Neural cell (in vitro differentiated cells): ENCODE results near the gene ADGRG1. TPM values are rescaled to one million over a fixed set of nuclear protein-coding genes. Genes with fewer than 3 reads are reported as not detected.

Experiments
- H2AFZ ChIP-seq: fragments of 200-600, 300-800 bp; sonication (generic), shearing (Covaris generic); 2 replicates; pipeline ENCODE4 v1.6.0; 2014; ENCODE audit warnings: low read depth, mild to moderate bottlenecking, antibody characterized with exemption, low read length, moderate library complexity
- H3F3A ChIP-seq: fragments of 200-600 bp; shearing (Covaris generic); 2 replicates; pipeline ENCODE4 v1.6.1; 2016; ENCODE audit warnings: mild to moderate bottlenecking, moderate library complexity, mixed read lengths, antibody characterized with exemption, low read length; ENCODE audit not compliant: insufficient read depth, poor library complexity, severe bottlenecking
- H3K27ac ChIP-seq: fragments of 200-600, 300-800 bp; sonication (generic), shearing (Covaris generic); 2 replicates; pipeline ENCODE4 v1.5.1; 2014; ENCODE audit warnings: mild to moderate bottlenecking, low read length, moderate library complexity
- H3K27me3 ChIP-seq: fragments of 300-800, 200-600 bp; sonication (generic), shearing (Covaris generic); 2 replicates; pipeline ENCODE4 v1.6.0; 2014; ENCODE audit warnings: mild to moderate bottlenecking, low read depth, low read length, moderate library complexity; ENCODE audit not compliant: insufficient read depth
- H3K36me3 ChIP-seq: fragments of 300-800, 200-600 bp; sonication (generic), shearing (Covaris generic); 2 replicates; pipeline ENCODE4 v1.5.1; 2014; ENCODE audit warnings: mild to moderate bottlenecking, antibody characterized with exemption, low read length, moderate library complexity; ENCODE audit not compliant: insufficient read depth
- H3K4me2 ChIP-seq: fragments of 300-800, 200-600 bp; sonication (generic), shearing (Covaris generic); 2 replicates; pipeline ENCODE4 v1.6.0; 2014; ENCODE audit warnings: mild to moderate bottlenecking, low read length
- H3K4me3 ChIP-seq: fragments of 300-800, 200-600 bp; sonication (generic), shearing (Covaris generic); 2 replicates; pipeline ENCODE4 v1.5.1; 2014; ENCODE audit warnings: mild to moderate bottlenecking, low read length, moderate library complexity
- H3K79me2 ChIP-seq: fragments of 200-600 bp; shearing (Covaris generic); replicated peaks from 2 replicates; pipeline ENCODE4 v1.6.0; 2014; ENCODE audit warnings: mild to moderate bottlenecking, low read length, moderate library complexity; ENCODE audit not compliant: insufficient read depth
- H3K9ac ChIP-seq: fragments of 300-800, 200-600 bp; sonication (generic), shearing (Covaris generic); 2 replicates; pipeline ENCODE4 v1.6.1; 2016; ENCODE audit warnings: mild to moderate bottlenecking, low read length, mixed read lengths
- H3K9me2 ChIP-seq: fragments of 200-600 bp; shearing (Covaris generic); 2 replicates; pipeline ENCODE4 v1.6.1; 2016; ENCODE audit warnings: mild to moderate bottlenecking, low read length, mixed read lengths; ENCODE audit not compliant: insufficient read depth
- H3K9me3 ChIP-seq: fragments of 200-600, 300-800 bp; sonication (generic), shearing (Covaris generic); 2 replicates; pipeline ENCODE4 v1.6.1; 2016; ENCODE audit warnings: mild to moderate bottlenecking, mixed run types, low read length, moderate library complexity, mixed read lengths
- H4K20me1 ChIP-seq: fragments of 200-600 bp; shearing (Covaris generic); 2 replicates; pipeline ENCODE4 v1.6.1; 2016; ENCODE audit warnings: mild to moderate bottlenecking, mixed run types; ENCODE audit not compliant: insufficient read depth
- EZH2 ChIP-seq: fragments of 200-600, 300-800 bp; shearing (Covaris generic), sonication (generic); IDR thresholded peaks from 2 replicates; pipeline ENCODE4 v1.6.1; 2014; ENCODE audit warnings: antibody characterized with exemption, low read length, borderline replicate concordance, mild to moderate bottlenecking; ENCODE audit not compliant: insufficient read depth, poor library complexity, severe bottlenecking
- MXI1 ChIP-seq: fragments of 450-650 bp; conservative IDR thresholded peaks from 2 replicates; pipeline ENCODE4 v1.6.1; 2014; ENCODE audit warnings: antibody characterized with exemption, mild to moderate bottlenecking; ENCODE audit not compliant: poor library complexity, severe bottlenecking
- POLR2AphosphoS5 ChIP-seq: IDR thresholded peaks from 2 replicates; pipeline ENCODE4 v1.6.1; 2012
- RAD21 ChIP-seq: fragments of 450-650 bp; conservative IDR thresholded peaks from 2 replicates; pipeline ENCODE4 v1.6.1; 2014; ENCODE audit warnings: antibody characterized with exemption, mild to moderate bottlenecking, moderate library complexity
- SMC3 ChIP-seq: fragments of 450-650 bp; conservative IDR thresholded peaks from 2 replicates; pipeline ENCODE4 v1.6.1; 2014; ENCODE audit warnings: antibody characterized with exemption, mild to moderate bottlenecking, moderate library complexity; ENCODE audit not compliant: poor library complexity
- TAF1 ChIP-seq: IDR thresholded peaks from 2 replicates; pipeline ENCODE4 v1.6.1; 2012; ENCODE audit warnings: low read depth
- polyA plus RNA-seq: library from polyadenylated mRNA; depleted of rRNA; stranded (reverse); fragments of >200 nt; gene quantifications from 2 replicates; pipeline ENCODE4 v1.2.3, GENCODE V29; 2014
- TF ChIP-seq, protein P1 (sequence below): fragments of 450-650 bp; IDR thresholded peaks from 2 replicates; pipeline ENCODE4 v1.5.1; 2014; ENCODE audit warnings: antibody characterized with exemption, mild to moderate bottlenecking, moderate library complexity; ENCODE audit not compliant: poor library complexity, severe bottlenecking
- TF ChIP-seq, protein P2 (sequence below): IDR thresholded peaks from 2 replicates; pipeline ENCODE4 v1.6.1; 2012; ENCODE audit warnings: borderline replicate concordance

Gene ADGRG1
- polyA plus RNA-seq, 1 donor from 2014 or later, result 86.8 TPM

DNA sequence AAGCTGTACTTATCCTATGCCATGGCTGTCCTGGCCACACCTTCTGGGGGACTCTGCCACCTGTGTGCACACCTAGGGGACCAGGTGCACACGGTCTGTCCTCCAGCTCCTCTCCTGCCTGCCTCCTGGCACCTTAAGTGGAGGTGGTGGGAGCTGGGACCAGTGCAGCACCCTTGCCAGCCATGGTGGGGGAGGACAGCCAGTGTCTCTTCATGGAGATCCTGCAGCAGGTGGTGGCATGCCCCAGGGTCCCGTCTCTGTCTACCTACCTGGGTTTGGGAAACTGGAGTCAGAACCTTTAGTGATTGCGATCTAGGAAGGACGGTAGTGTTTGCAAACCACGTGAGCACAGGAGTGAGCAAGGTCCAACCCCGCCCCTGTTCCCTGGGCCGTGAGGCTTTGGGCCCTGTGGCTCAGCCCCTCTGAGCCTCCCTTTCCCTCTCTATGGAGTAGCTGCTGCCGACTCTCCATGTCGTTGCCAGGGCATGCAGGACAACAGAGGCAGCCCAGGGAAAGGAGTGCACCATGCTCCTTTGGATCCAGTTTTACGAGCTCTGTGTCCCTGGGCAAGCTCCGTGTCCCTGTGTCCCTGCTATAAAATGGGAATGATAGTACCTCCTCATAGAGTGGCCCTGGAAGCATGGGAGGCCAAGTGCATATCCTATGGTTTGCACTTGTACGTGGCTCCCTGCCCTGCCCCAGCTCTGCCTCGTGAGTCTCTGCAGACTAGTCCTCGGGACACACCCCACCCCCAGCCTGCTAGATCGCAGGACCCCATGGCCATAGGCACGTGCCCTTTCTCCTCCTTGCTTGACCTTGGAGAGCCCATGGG lies 7.1 kb downstream of the ADGRG1 start:
- no peaks in the 10 kb centered on the region for H3K9me3 ChIP-seq
- H3K36me3 ChIP-seq, result no peaks in the 10 kb centered on the region
- peaks cover 22% of the 10 kb centered on the region for H3K79me2 ChIP-seq
- no peaks in the 10 kb centered on the region for H3F3A ChIP-seq
- TF ChIP-seq RAD21, result no peak
- TF ChIP-seq TAF1, result no peak
- TF ChIP-seq, protein P1, sequence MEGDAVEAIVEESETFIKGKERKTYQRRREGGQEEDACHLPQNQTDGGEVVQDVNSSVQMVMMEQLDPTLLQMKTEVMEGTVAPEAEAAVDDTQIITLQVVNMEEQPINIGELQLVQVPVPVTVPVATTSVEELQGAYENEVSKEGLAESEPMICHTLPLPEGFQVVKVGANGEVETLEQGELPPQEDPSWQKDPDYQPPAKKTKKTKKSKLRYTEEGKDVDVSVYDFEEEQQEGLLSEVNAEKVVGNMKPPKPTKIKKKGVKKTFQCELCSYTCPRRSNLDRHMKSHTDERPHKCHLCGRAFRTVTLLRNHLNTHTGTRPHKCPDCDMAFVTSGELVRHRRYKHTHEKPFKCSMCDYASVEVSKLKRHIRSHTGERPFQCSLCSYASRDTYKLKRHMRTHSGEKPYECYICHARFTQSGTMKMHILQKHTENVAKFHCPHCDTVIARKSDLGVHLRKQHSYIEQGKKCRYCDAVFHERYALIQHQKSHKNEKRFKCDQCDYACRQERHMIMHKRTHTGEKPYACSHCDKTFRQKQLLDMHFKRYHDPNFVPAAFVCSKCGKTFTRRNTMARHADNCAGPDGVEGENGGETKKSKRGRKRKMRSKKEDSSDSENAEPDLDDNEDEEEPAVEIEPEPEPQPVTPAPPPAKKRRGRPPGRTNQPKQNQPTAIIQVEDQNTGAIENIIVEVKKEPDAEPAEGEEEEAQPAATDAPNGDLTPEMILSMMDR, result no peak
- no peak for TF ChIP-seq SMC3
- no peak for TF ChIP-seq POLR2AphosphoS5
- TF ChIP-seq EZH2, result no peak
- no peak overlapping the region for H3K4me2 ChIP-seq
- H3K4me3 ChIP-seq, result no peak overlapping the region
- H3K27ac ChIP-seq, result no peak overlapping the region
- H3K9me2 ChIP-seq, result no peaks in the 10 kb centered on the region
- H2AFZ ChIP-seq, result no peak overlapping the region
- no peaks in the 10 kb centered on the region for H3K27me3 ChIP-seq
- no peaks in the 10 kb centered on the region for H4K20me1 ChIP-seq
- no peak overlapping the region for H3K9ac ChIP-seq

- Histone ChIP-seq H3K36me3 (no peaks in the 10 kb centered on the region), H3K9me2 (no peaks in the 10 kb centered on the region), H3K9me3 (no peaks in the 10 kb centered on the region), H3K79me2 (peaks cover 29% of the 10 kb centered on the region), H3K4me3 (no peak overlapping the region), H3K27ac (no peak overlapping the region), H3K27me3 (no peaks in the 10 kb centered on the region), H3F3A (no peaks in the 10 kb centered on the region), H3K9ac (no peak overlapping the region), H4K20me1 (no peaks in the 10 kb centered on the region), H2AFZ (no peak overlapping the region), H3K4me2 (no peak overlapping the region)
- TF ChIP-seq MXI1, result no peak
- TF ChIP-seq TAF1, result no peak
- TF ChIP-seq, protein P2, sequence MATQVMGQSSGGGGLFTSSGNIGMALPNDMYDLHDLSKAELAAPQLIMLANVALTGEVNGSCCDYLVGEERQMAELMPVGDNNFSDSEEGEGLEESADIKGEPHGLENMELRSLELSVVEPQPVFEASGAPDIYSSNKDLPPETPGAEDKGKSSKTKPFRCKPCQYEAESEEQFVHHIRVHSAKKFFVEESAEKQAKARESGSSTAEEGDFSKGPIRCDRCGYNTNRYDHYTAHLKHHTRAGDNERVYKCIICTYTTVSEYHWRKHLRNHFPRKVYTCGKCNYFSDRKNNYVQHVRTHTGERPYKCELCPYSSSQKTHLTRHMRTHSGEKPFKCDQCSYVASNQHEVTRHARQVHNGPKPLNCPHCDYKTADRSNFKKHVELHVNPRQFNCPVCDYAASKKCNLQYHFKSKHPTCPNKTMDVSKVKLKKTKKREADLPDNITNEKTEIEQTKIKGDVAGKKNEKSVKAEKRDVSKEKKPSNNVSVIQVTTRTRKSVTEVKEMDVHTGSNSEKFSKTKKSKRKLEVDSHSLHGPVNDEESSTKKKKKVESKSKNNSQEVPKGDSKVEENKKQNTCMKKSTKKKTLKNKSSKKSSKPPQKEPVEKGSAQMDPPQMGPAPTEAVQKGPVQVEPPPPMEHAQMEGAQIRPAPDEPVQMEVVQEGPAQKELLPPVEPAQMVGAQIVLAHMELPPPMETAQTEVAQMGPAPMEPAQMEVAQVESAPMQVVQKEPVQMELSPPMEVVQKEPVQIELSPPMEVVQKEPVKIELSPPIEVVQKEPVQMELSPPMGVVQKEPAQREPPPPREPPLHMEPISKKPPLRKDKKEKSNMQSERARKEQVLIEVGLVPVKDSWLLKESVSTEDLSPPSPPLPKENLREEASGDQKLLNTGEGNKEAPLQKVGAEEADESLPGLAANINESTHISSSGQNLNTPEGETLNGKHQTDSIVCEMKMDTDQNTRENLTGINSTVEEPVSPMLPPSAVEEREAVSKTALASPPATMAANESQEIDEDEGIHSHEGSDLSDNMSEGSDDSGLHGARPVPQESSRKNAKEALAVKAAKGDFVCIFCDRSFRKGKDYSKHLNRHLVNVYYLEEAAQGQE, result no peak
These were observed 7.8 kb downstream of the ADGRG1 start for GRCh38 chr16:57636184-57636583.
